Stimulated activated CD8-positive, alpha-beta memory T cell treated with anti-CD3 and anti-CD28 coated beads, Interleukin-12 subunit alpha, Interleukin-12 subunit beta, amount 100 ng/mL, for 24 hours (primary cell): ENCODE data around the gene OR9Q2.
"Not testable (repeated sequence)": the region's sequence is repeated elsewhere in the genome, so short reads cannot be mapped to it uniquely, and the experiment has no call there.

Experiments used
- DNase-seq: peaks from one replicate; pipeline ENCODE4 v3.0.0-alpha.2; 2020; ENCODE audit errors: extremely low read depth

Gene OR9Q2

GRCh38 chr11:58188770-58189169, at the start of gene OR9Q2:
OR9Q2 (plus strand) TSS chr11:58189070; CDS start chr11:58190491, 1,421 bp downstream.
- no peak for DNase-seq

GRCh38 chr11:58142761-58143160, 46.1 kb upstream of the OR9Q2 start:
- no peak for DNase-seq

DNA sequence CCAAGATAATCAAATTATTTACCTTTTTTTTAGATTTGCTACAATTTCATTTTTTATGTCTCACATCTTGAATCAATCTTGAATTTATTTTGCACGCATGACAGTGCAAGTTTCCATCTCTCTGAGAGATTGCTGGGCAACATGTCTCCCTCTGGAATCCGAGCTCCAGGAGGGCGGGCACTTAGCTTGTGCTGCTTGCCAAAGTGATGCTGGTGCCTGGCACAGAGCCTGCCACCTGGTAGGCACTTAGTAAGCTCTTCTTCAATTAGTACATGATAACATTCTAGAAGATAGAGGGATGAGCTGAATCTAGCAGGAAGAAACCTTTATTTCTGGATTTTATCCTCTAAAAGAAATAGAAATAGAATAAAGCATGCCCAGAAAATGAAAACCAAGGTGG, 36.1 kb upstream of the OR9Q2 start:
- DNase-seq, result no peak

GRCh38 chr11:58164389-58164788, 24.5 kb upstream of the OR9Q2 start:
- no peak for DNase-seq

- DNase-seq, result no peak
Measured at GRCh38 chr11:58164990-58165389, 23.9 kb upstream of the OR9Q2 start.

GRCh38 chr11:58165504-58166106, 23.3 kb upstream of the OR9Q2 start:
- no peak for DNase-seq

DNA sequence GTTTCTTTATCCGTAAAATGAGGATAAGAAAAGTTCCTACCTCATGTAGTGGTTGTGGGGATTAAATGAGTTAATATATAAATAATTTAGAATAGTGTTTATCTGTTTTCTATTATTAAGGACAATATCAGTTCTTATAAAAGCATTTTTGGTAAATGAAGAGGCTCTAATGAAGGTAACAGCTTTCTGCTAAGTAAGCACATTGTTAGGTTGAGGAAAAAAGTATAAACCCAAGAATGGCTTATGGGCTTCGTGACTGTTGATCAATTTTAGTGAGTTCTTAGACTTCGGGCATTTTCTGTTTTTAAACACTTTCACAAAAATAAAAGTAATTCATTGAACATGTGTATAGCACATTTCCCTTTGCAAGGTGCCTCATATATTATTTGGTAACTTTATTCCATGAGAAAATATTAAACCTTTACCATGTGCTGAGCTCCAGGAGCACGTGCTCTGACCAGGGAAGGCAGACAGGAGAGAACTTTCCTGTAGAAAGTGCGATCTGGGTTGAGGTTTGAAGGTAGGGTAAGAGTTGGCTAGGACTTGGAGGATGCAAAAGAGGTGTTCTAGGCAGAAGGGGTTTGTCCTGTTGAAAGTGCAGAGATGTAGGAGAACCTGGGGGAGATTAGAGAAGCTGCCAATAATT, 11.3 kb upstream of the OR9Q2 start:
- DNase-seq, result no peak

DNA sequence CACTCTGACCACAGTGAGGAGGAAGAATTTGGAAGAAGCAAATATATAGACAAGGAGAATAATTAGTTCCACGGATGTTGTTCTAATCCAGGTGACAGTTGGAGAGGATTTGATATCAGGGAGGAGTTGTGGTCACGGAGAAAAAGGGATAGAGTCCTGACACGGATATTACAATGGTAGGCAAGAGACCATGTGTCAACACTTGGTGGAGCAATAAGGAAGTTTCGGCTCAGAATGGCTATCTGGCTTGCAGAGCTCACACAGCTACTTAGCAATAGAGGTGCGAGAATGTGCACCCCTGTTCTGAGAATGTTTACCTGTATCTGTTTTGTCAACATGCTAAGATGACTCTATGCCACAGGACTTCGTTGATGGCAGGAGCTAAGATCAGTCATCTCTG, 10.4 kb upstream of the OR9Q2 start:
- no peak for DNase-seq

- DNase-seq, result no peak
Measured at GRCh38 chr11:58179648-58180047, 9.2 kb upstream of the OR9Q2 start.

DNA sequence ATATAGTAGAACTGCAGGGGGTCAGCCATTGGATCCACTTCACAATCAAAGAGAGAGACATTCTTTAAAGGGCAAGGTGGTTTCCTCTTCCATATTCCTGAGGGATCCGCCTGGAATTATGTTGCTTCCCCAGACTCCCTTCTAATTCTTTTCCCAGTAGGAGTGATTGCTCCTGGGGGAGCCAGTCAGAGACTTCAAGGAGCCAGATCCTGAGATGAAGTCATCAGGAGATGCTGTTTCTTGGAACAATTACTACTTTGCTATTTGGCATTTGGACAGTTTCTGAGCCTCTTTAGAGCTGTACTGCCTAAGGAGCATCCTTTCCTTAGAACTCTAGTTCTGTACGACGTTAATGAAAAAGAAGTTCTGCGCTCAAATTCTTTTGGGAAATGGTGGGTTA, 1.9 kb upstream of the OR9Q2 start:
- DNase-seq, result no peak

GRCh38 chr11:58192229-58192628, 3.4 kb downstream of the OR9Q2 start:
- DNase-seq, result no peak

DNA sequence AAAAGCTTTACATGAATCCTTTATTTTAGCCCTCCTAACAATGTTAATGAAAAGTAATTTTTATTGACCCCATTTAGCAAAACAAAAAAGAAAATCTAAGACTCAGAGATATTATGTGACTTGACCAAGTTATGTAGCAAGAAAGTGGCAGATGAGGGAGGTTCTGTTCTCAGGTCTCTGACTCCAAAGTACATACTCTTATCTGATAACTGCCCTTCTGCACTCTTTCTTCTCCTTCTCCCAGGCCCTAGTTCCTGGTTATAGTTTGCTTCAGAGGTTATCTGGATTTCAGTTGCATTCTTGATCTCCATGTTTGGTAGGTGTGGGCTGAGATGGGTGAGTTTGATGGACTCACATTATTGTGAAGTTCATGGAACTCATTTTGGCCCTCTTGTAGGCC, 4.5 kb downstream of the OR9Q2 start:
- no peak for DNase-seq

DNA sequence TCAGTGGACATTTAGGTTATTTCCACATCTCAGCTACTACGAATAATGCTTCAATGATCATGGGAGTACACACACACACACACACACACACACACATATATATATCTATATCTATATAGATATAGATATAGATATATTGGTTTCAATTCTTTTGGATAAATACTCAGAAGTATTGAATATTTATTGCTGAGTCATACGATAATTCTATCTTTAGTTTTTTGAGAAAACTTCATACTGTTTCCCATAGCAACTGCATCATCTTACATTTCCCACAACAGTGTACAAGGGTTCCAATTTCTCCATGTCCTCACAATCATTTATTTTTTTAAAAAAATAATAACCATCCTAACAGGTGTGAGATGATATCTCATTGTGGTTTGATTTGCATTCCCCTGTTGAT, 7.1 kb downstream of the OR9Q2 start:
- DNase-seq, result no peak

DNA sequence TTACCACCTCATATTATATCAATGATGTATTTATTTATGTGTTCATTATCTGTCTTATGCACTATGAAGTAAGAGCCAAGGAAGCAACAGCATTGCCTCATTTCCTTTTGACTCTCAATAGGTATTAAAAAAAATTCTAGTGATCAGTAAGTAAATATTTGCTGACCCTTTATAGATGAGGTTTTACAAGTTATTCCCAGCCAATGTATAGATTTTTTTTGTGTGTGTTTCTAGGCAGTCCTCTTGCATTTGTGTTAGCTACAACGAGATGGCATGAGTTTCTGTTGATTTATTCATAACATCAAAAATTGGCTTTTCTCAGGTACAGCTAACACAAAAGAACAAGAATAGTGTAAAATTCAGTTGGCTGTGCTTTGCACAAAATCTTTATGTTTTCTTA, 10.4 kb downstream of the OR9Q2 start:
- no peak for DNase-seq

GRCh38 chr11:58204042-58204441, 15.2 kb downstream of the OR9Q2 start, which contains the start of gene OR1S2:
OR1S2 (minus strand) TSS chr11:58204142; CDS start chr11:58204142, 0 bp downstream.
- no peak for DNase-seq

DNA sequence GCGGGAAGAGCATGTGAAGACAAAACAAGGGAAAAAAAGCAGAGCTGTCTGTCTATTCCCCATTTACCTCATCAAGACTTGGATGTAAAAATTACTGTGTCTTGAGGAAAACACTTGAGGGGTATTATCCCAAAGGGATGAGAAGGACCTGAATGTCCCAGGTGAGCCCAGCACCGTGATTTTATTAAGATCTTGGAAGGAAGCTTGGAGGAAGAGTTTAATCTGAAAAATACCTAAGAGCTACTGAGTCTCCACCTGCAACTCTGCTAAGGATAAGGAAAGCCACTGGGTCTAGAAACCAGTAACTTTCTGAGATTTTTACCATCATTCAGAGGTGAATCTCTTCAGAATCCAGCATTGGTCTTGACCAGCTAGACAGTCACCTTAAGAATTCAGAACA, 23.6 kb downstream of the OR9Q2 start, which contains the start of gene OR1S1:
TSS of gene OR1S1 (plus strand) at position 301 of the 400 bp plus-strand sequence.
- not testable (repeated sequence) for DNase-seq

DNA sequence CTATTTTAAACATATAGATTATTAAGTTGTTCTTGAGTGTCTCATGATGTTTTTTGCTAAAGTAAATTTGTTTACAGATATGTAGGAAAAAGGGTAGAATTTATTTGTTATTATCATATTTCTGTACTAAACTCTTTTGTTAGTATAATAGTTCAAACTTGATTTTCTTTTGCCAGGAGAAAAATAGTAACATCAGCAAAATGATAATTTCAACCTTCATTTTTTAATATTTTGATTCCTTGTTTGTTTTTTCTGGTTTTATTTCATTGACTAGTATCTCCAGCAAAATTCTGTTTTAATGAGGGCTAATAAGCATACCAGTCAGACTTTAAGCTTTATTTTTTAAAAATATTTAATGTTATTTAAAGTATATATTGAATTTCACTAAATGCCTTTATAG, 27.6 kb downstream of the OR9Q2 start:
- no peak for DNase-seq

DNA sequence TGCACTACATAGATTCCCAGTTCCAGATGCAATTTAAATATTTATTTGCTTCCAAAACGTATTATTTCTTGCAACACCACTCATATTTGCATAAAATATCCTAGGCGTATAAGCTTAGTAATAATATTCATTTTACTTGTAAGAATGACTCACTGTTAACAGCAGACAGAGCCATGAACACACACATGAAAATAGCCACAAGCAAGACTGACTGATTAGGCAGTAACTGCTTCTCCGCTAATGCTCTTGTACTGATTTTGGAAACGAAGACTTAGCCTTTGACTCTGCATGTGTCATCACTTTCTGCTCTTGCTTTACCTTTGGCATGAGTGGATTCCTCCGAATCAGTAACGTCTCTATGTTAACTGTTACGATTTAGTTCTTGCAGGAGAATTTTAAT, 33.9 kb downstream of the OR9Q2 start:
- DNase-seq, result no peak

DNA sequence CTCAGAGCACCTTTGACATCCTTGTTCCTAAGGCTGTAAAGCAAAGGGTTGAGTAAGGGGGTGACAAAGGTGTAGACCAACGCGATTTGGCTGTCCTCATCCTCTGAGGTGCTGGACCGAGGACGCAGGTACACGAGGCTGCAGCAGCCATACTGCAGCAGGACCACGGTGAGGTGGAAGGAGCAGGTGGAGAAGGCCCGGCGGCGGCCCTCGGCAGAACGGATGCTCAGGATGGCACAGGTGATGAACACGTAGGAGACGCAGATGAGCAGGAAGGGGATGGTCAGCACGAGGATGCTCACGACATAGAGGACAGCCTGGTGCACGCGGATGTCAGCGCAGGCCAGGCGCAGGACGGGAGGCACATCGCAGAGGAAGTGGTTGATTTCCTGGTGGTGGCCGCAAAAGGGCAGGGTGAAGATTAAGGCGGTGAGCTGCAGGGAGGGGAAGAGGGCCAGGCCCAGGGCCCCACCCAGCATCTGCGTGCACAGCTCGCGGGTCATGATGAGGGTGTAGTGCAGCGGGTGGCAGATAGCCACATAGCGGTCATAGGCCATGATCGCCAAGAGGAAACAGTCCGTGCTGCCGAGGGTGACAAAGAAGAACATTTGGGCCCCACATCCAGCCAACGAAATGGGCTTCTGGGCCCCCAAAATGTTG, 39.2 kb downstream of the OR9Q2 start:
- DNase-seq, result no peak
